ENCODE results near the gene PER3. TPM values are rescaled to one million over a fixed set of nuclear protein-coding genes. Genes with fewer than 3 reads are reported as not detected.

The PER3 gene
- total RNA-seq, 2 donors from 2014 or later = 3.9 to 6.3 TPM

- peaks cover 16% of the 10 kb centered on the region for H3K9me3 ChIP-seq (ENCODE audit: control insufficient read depth, low read length)
- H3K36me3 ChIP-seq (ENCODE audit: control insufficient read depth, insufficient read depth, low read length) = no peaks in the 10 kb centered on the region
- Mint-ChIP-seq H3K36me3 (ENCODE audit: low read depth) (peaks cover 20% of the 10 kb centered on the region), H3K4me1 (no peaks in the 10 kb centered on the region), H3K27me3 (ENCODE audit: insufficient read depth) (no peaks in the 10 kb centered on the region), H3K9me3 (peaks cover 16% of the 10 kb centered on the region), H3K4me3 (no peak overlapping the region), H3K27ac (no peak overlapping the region)
- H3K27me3 ChIP-seq (ENCODE audit: control insufficient read depth, insufficient read depth, low read length, poor library complexity, severe bottlenecking) = no peaks in the 10 kb centered on the region
- no peak overlapping the region for H3K27ac ChIP-seq (ENCODE audit: low read depth, low read length)
- no peak overlapping the region for H3K9ac ChIP-seq (ENCODE audit: extremely low read depth, low read length, poor library complexity, severe bottlenecking)
- WGBS, 2 experiments (ENCODE audit: insufficient coverage in 1 of 2, insufficient read length in 1 of 2) = 97% methylated on average over 13 of the region's 13 CpGs
- no peak for TF ChIP-seq CTCF (conservative IDR thresholded peaks at IDR 0.05)
- H3K4me1 ChIP-seq (ENCODE audit: control insufficient read depth, insufficient read depth, low read length) = no peaks in the 10 kb centered on the region
- no peak for DNase-seq
- H3K4me3 ChIP-seq (ENCODE audit: low read length) = no peak overlapping the region
These were observed 25.7 kb downstream of the PER3 start for GRCh38 chr1:7809742-7810141.

- no peak for DNase-seq
- H3K27ac Mint-ChIP-seq = no peak overlapping the region
- H3K9me3 Mint-ChIP-seq = peaks cover 21% of the 10 kb centered on the region
- no peaks in the 10 kb centered on the region for H3K27me3 Mint-ChIP-seq (ENCODE audit: insufficient read depth)
- H3K36me3 Mint-ChIP-seq (ENCODE audit: low read depth) = peaks cover 23% of the 10 kb centered on the region
- Histone ChIP-seq H3K9ac (ENCODE audit: extremely low read depth, low read length, poor library complexity, severe bottlenecking) (no peak overlapping the region), H3K36me3 (ENCODE audit: control insufficient read depth, insufficient read depth, low read length) (no peaks in the 10 kb centered on the region), H3K27me3 (ENCODE audit: control insufficient read depth, insufficient read depth, low read length, poor library complexity, severe bottlenecking) (no peaks in the 10 kb centered on the region), H3K4me1 (ENCODE audit: control insufficient read depth, insufficient read depth, low read length) (no peaks in the 10 kb centered on the region), H3K9me3 (ENCODE audit: control insufficient read depth, low read length) (peaks cover 23% of the 10 kb centered on the region), H3K4me3 (ENCODE audit: low read length) (no peak overlapping the region), H3K27ac (ENCODE audit: low read depth, low read length) (no peak overlapping the region)
- TF ChIP-seq CTCF (conservative IDR thresholded peaks at IDR 0.05) = no peak
- H3K4me1 Mint-ChIP-seq = no peaks in the 10 kb centered on the region
- 92 to 96% methylated on average over 5 to 7 of the region's 7 CpGs for WGBS, 2 experiments (ENCODE audit: insufficient coverage in 1 of 2, insufficient read length in 1 of 2)
- H3K4me3 Mint-ChIP-seq = no peak overlapping the region
These were observed 26.3 kb downstream of the PER3 start for GRCh38 chr1:7810395-7810794.

DNA sequence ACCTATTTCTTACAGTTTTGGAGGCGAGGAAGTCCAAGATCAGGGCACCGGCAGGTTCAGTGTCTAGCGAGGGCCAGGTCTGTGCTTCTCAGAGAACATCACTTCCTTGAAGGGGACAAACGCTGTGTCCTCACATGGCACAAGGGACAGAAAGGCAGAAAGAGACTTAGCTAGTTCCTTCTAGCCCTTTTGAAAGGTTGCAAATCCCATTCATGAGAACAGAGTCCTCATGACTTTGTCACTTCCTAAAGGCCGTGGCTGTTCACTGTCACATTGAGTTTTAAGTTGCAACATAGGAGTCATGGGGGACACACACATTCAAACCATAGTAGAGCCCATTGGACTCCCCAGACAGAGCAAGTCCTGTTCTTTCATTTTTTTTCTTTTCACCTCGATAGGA is 27.4 kb downstream of the PER3 start:
- Histone ChIP-seq H3K9ac (ENCODE audit: extremely low read depth, low read length, poor library complexity, severe bottlenecking) (no peak overlapping the region), H3K4me1 (ENCODE audit: control insufficient read depth, insufficient read depth, low read length) (no peaks in the 10 kb centered on the region), H3K36me3 (ENCODE audit: control insufficient read depth, insufficient read depth, low read length) (no peaks in the 10 kb centered on the region), H3K9me3 (ENCODE audit: control insufficient read depth, low read length) (peaks cover 23% of the 10 kb centered on the region), H3K4me3 (ENCODE audit: low read length) (no peak overlapping the region), H3K27me3 (ENCODE audit: control insufficient read depth, insufficient read depth, low read length, poor library complexity, severe bottlenecking) (no peaks in the 10 kb centered on the region), H3K27ac (ENCODE audit: low read depth, low read length) (no peak overlapping the region)
- TF ChIP-seq CTCF (conservative IDR thresholded peaks at IDR 0.05) = no peak
- Mint-ChIP-seq H3K27me3 (ENCODE audit: insufficient read depth) (no peaks in the 10 kb centered on the region), H3K27ac (no peak overlapping the region), H3K9me3 (peaks cover 22% of the 10 kb centered on the region), H3K36me3 (ENCODE audit: low read depth) (peaks cover 23% of the 10 kb centered on the region), H3K4me3 (no peak overlapping the region), H3K4me1 (no peaks in the 10 kb centered on the region)
- 95 to 96% methylated on average over 5 to 6 of the region's 6 CpGs for WGBS, 2 experiments (ENCODE audit: insufficient coverage in 1 of 2, insufficient read length in 1 of 2)
- DNase-seq = no peak

All from endodermal cell (in vitro differentiated cells).